Measurements from ENCODE around the gene FHIT.
A peak's percentile ranks its signal among the peaks of the same experiment; 100 is the strongest.

Gene FHIT

GRCh38 chr3:61111825-61112224, 139.4 kb downstream of the FHIT start:
- H3K27ac Mint-ChIP-seq, result no peak overlapping the region
- H3K4me3 Mint-ChIP-seq, result no peak overlapping the region
- no peaks in the 10 kb centered on the region for H3K4me1 Mint-ChIP-seq

GRCh38 chr3:61110576-61110975, 140.7 kb downstream of the FHIT start:
- no peak overlapping the region for H3K4me3 Mint-ChIP-seq
- TF ChIP-seq, protein P1, sequence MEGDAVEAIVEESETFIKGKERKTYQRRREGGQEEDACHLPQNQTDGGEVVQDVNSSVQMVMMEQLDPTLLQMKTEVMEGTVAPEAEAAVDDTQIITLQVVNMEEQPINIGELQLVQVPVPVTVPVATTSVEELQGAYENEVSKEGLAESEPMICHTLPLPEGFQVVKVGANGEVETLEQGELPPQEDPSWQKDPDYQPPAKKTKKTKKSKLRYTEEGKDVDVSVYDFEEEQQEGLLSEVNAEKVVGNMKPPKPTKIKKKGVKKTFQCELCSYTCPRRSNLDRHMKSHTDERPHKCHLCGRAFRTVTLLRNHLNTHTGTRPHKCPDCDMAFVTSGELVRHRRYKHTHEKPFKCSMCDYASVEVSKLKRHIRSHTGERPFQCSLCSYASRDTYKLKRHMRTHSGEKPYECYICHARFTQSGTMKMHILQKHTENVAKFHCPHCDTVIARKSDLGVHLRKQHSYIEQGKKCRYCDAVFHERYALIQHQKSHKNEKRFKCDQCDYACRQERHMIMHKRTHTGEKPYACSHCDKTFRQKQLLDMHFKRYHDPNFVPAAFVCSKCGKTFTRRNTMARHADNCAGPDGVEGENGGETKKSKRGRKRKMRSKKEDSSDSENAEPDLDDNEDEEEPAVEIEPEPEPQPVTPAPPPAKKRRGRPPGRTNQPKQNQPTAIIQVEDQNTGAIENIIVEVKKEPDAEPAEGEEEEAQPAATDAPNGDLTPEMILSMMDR (IDR thresholded peaks at IDR 0.05; ENCODE audit: unreplicated experiment in 3 of 3), result no peak
- no peaks in the 10 kb centered on the region for H3K36me3 Mint-ChIP-seq (ENCODE audit: low read depth)
- peaks cover 1% of the 10 kb centered on the region for H3K9me3 Mint-ChIP-seq
- peaks cover 4% of the 10 kb centered on the region for H3K27me3 Mint-ChIP-seq (ENCODE audit: low read depth)
- H3K4me1 Mint-ChIP-seq, result no peaks in the 10 kb centered on the region
- H3K27ac Mint-ChIP-seq, result no peak overlapping the region

More at GRCh38 chr3:61111825-61112224, 139.4 kb downstream of the FHIT start:
- no peaks in the 10 kb centered on the region for H3K36me3 Mint-ChIP-seq (ENCODE audit: low read depth)
- H3K27me3 Mint-ChIP-seq (ENCODE audit: low read depth), result peaks cover 4% of the 10 kb centered on the region
- TF ChIP-seq, protein P1 (IDR thresholded peaks at IDR 0.05; ENCODE audit: unreplicated experiment in 3 of 3), result no peak
- H3K9me3 Mint-ChIP-seq, result no peaks in the 10 kb centered on the region

- TF ChIP-seq, protein P1 (IDR thresholded peaks at IDR 0.05; ENCODE audit: unreplicated experiment in 3 of 3), result no peak
Measured at GRCh38 chr3:61108247-61109019, 142.8 kb downstream of the FHIT start.

DNA sequence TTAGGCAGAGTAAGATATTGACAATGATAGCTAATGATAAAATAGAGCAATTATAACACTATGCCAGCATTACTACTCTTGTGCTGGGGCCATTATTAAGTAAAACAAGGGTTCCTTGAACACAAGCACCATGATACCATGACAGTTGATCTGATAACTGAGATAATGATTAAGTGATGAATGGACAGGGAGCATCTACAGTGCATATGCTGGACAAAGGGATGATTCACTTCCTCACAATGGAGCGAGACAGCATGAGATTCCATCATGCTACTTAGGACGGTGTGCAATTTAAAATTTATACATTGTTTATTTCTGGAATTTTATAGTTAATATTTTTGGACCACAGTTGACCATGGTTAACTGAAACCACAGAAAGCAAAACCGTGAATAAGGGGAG, 156.6 kb downstream of the FHIT start:
- Mint-ChIP-seq H3K36me3 (ENCODE audit: low read depth) (no peaks in the 10 kb centered on the region), H3K27me3 (ENCODE audit: low read depth) (no peaks in the 10 kb centered on the region), H3K27ac (no peak overlapping the region), H3K4me1 (no peaks in the 10 kb centered on the region), H3K9me3 (peaks cover 2% of the 10 kb centered on the region), H3K4me3 (no peak overlapping the region)
- TF ChIP-seq, protein P1 (IDR thresholded peaks at IDR 0.05; ENCODE audit: unreplicated experiment in 3 of 3), result no peak

More at GRCh38 chr3:61108247-61109019, 142.8 kb downstream of the FHIT start:
- H3K27me3 Mint-ChIP-seq (ENCODE audit: low read depth), result peaks cover 4% of the 10 kb centered on the region
- peaks cover 8% of the 10 kb centered on the region for H3K9me3 Mint-ChIP-seq
- no peak overlapping the region for H3K27ac Mint-ChIP-seq
- no peaks in the 10 kb centered on the region for H3K4me1 Mint-ChIP-seq
- H3K36me3 Mint-ChIP-seq (ENCODE audit: low read depth), result peaks cover 6% of the 10 kb centered on the region
- no peak overlapping the region for H3K4me3 Mint-ChIP-seq

DNA sequence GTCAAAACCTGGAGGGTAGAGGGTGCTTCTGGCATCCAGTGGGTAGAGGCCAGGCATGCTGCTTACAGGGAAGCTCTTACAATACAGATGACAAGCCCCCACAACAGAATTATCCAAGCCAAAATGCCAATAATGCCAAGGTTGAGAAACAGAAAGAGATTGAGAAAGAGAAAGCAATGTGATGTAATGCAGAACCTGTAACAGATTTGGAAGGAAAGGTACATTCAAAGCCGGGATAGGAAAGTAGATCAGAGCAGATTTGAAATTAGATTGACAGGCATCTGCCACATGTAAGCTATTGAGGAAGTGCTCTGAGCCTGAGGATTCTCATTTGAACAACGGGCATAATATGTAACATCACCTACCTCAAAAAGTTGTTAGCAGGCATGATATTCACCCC, 157.9 kb downstream of the FHIT start:
- TF ChIP-seq, protein P1 (IDR thresholded peaks at IDR 0.05; ENCODE audit: unreplicated experiment in 3 of 3), result no peak
- H3K27me3 Mint-ChIP-seq (ENCODE audit: low read depth), result no peaks in the 10 kb centered on the region
- H3K4me3 Mint-ChIP-seq, result no peak overlapping the region
- peak overlapping the region in 1 of 3 experiments; percentile 5 for H3K27ac Mint-ChIP-seq
- no peaks in the 10 kb centered on the region for H3K4me1 Mint-ChIP-seq
- no peaks in the 10 kb centered on the region for H3K36me3 Mint-ChIP-seq (ENCODE audit: low read depth)
- no peaks in the 10 kb centered on the region for H3K9me3 Mint-ChIP-seq

DNA sequence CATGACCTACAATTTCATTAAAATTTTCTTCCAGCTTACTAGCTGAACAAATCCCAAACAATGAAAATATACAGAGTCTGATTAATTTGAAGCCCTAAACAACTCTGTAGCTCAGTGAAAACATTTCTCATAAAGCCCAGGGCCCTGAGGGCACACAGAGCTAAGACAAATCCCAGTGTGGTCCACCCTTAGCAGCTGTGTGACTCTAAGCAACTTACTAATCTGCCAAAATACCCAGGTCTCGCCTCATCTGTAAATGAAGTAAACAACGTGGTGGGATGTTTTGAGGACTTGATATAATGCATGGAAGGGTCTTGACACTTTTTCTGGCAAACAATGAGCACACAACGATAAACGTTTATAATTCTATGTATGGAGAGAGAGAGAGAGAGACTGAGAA, 158.4 kb downstream of the FHIT start:
- no peaks in the 10 kb centered on the region for H3K4me1 Mint-ChIP-seq
- H3K27me3 Mint-ChIP-seq (ENCODE audit: low read depth), result no peaks in the 10 kb centered on the region
- TF ChIP-seq, protein P1 (IDR thresholded peaks at IDR 0.05; ENCODE audit: unreplicated experiment in 3 of 3), result no peak
- H3K4me3 Mint-ChIP-seq, result no peak overlapping the region
- H3K9me3 Mint-ChIP-seq, result no peaks in the 10 kb centered on the region
- H3K36me3 Mint-ChIP-seq (ENCODE audit: low read depth), result no peaks in the 10 kb centered on the region
- peak overlapping the region in 1 of 3 experiments; percentile 5 for H3K27ac Mint-ChIP-seq

Data from nephron (organoid).